Breast epithelium (tissue), 4 donors: ENCODE measurements around the gene QDPR. TPM values are rescaled to one million over a fixed set of nuclear protein-coding genes. Genes with fewer than 3 reads are reported as not detected.

ENCODE experiments used
- DNase-seq, 2 donors: peaks; one replicate each; pipeline ENCODE4 v3.0.0-alpha.2; 2019; ENCODE audit warnings: low spot score in 2 of 2
- H3K27ac ChIP-seq, 2 donors: fragments of 200-600 bp; sonication (generic) in 1 of 2; one replicate each; pipeline ENCODE4 v1.5.1; 2016 to 2019; ENCODE audit warnings: mild to moderate bottlenecking in 1 of 2
- H3K27me3 ChIP-seq, 2 donors: fragments of 200-600 bp; sonication (generic) in 1 of 2; one replicate each; pipeline versions ENCODE4 v1.5.1 to v1.6.0; 2017 to 2019; ENCODE audit warnings: control low read depth in 1 of 2, mild to moderate bottlenecking in 1 of 2
- H3K36me3 ChIP-seq: fragments of 200-600 bp; one replicate; pipeline ENCODE4 v1.5.1; 2019
- H3K4me1 ChIP-seq, 2 donors: fragments of 200-600 bp; sonication (generic); one replicate each; pipeline ENCODE4 v1.5.1; 2016 to 2019; ENCODE audit warnings: control low read depth in 1 of 2
- H3K4me3 ChIP-seq, 3 donors: fragments of 200-600 bp; sonication (generic); 1 replicate in 2 of 3; 2 replicates in 1 of 3; pipeline ENCODE4 v1.5.1; 2016 to 2019; ENCODE audit warnings: mild to moderate bottlenecking in 3 of 3, moderate library complexity in 2 of 3
- H3K9me3 ChIP-seq, 2 donors: fragments of 200-600 bp; sonication (generic) in 1 of 2; one replicate each; pipeline ENCODE4 v1.5.1; 2016 to 2019; ENCODE audit warnings: control low read depth in 1 of 2
- CTCF ChIP-seq, 3 donors: fragments of 450-650 bp; IDR thresholded peaks; one replicate each; pipeline ENCODE4 v1.5.1; 2016 to 2017; ENCODE audit warnings: antibody characterized with exemption in 3 of 3, mild to moderate bottlenecking in 3 of 3, moderate library complexity in 3 of 3
- POLR2A ChIP-seq: fragments of 450-650 bp; IDR thresholded peaks from one replicate; pipeline ENCODE4 v1.6.1; 2016; ENCODE audit warnings: antibody characterized with exemption, mild to moderate bottlenecking, moderate library complexity
- POLR2AphosphoS5 ChIP-seq, 3 donors: sonication (generic); formaldehyde crosslinking; IDR thresholded peaks; one replicate each; pipeline ENCODE4 v1.6.1; 2017; ENCODE audit warnings: antibody characterized with exemption in 3 of 3
- intact Hi-C: fragments of 100-400 bp; cut with DNase I; formaldehyde crosslinking; loops from one replicate; pipeline ENCODE4 v1.15.1; 2023; ENCODE audit warnings: low total_unique reads
- total RNA-seq, 3 donors: library from RNA; depleted of rRNA; stranded (reverse); fragments of >200 nt; gene quantifications; one replicate each; pipeline ENCODE4 v1.1.0, GENCODE V29; 2016

QDPR gene
- total RNA-seq = 10 to 100 TPM; 15.1 to 27.4 (median 18.9) TPM

GRCh38 chr4:17511950-17512795 lies at the start of gene QDPR:
QDPR (minus strand) TSS chr4:17512090; CDS start chr4:17512054, 36 bp downstream.
- H3K27me3 ChIP-seq = no peaks in the 10 kb centered on the region
- H3K27ac ChIP-seq = peak within 1 kb of the TSS; percentile 15 to 34
- TF ChIP-seq POLR2A (no peak), CTCF (IDR thresholded peaks at IDR 0.05) (peak in 1 of 3 donors; percentile 40)
- H3K9me3 ChIP-seq = no peaks in the 10 kb centered on the region
- H3K4me3 ChIP-seq = peak within 1 kb of the TSS; percentile 70 to 82 (median 78)
- peak; percentile 25 to 67 for DNase-seq
- no peaks in the 10 kb centered on the region for H3K36me3 ChIP-seq
- intact Hi-C loops = no loop called here
- peaks cover 0 to 8% of the 10 kb centered on the region in 2 donors for H3K4me1 ChIP-seq

GRCh38 chr4:17561195-17561909 lies 49.5 kb upstream of the QDPR start:
- Histone ChIP-seq H3K4me1 (no peaks in the 10 kb centered on the region), H3K9me3 (no peaks in the 10 kb centered on the region), H3K4me3 (no peak overlapping the region), H3K36me3 (no peaks in the 10 kb centered on the region), H3K27me3 (no peaks in the 10 kb centered on the region), H3K27ac (no peak overlapping the region)
- DNase-seq = no peak
- TF ChIP-seq POLR2AphosphoS5 (IDR thresholded peaks at IDR 0.05) = no peak
- no peak for TF ChIP-seq CTCF (IDR thresholded peaks at IDR 0.05)
- no peak for TF ChIP-seq POLR2A
- intact Hi-C loops = no loop called here

- H3K9me3 ChIP-seq = no peaks in the 10 kb centered on the region
- DNase-seq = no peak
- intact Hi-C loops = no loop called here
- no peak overlapping the region for H3K27ac ChIP-seq
- TF ChIP-seq POLR2AphosphoS5 (IDR thresholded peaks at IDR 0.05) (no peak), POLR2A (no peak)
- H3K27me3 ChIP-seq = peaks cover 0 to 2% of the 10 kb centered on the region in 2 donors
- H3K4me1 ChIP-seq = no peaks in the 10 kb centered on the region
- no peaks in the 10 kb centered on the region for H3K36me3 ChIP-seq
- no peak overlapping the region for H3K4me3 ChIP-seq
Measured at GRCh38 chr4:17560065-17560673, 48.3 kb upstream of the QDPR start.

GRCh38 chr4:17559709-17560048 lies 47.8 kb upstream of the QDPR start:
- Histone ChIP-seq H3K27me3 (peaks cover 0 to 2% of the 10 kb centered on the region in 2 donors), H3K4me1 (no peaks in the 10 kb centered on the region), H3K27ac (no peak overlapping the region), H3K36me3 (no peaks in the 10 kb centered on the region), H3K9me3 (no peaks in the 10 kb centered on the region), H3K4me3 (no peak overlapping the region)
- no peak for TF ChIP-seq POLR2AphosphoS5 (IDR thresholded peaks at IDR 0.05)
- TF ChIP-seq CTCF (IDR thresholded peaks at IDR 0.05) = no peak
- TF ChIP-seq POLR2A = no peak
- intact Hi-C loops = no loop called here
- no peak for DNase-seq

- no peaks in the 10 kb centered on the region for H3K9me3 ChIP-seq
- no peak overlapping the region for H3K27ac ChIP-seq
- peaks cover 0 to 2% of the 10 kb centered on the region in 2 donors for H3K27me3 ChIP-seq
- intact Hi-C loops = no loop called here
- TF ChIP-seq POLR2AphosphoS5 (IDR thresholded peaks at IDR 0.05) = no peak
- no peak for TF ChIP-seq POLR2A
- no peak for TF ChIP-seq CTCF (IDR thresholded peaks at IDR 0.05)
- no peaks in the 10 kb centered on the region for H3K36me3 ChIP-seq
- no peak overlapping the region for H3K4me3 ChIP-seq
- H3K4me1 ChIP-seq = no peaks in the 10 kb centered on the region
- DNase-seq = no peak
Measured at GRCh38 chr4:17558941-17559708, 47.2 kb upstream of the QDPR start.
